Prostate gland (tissue), 2 donors: ENCODE results near the gene OPHN1. TPM values are rescaled to one million over a fixed set of nuclear protein-coding genes. Genes with fewer than 3 reads are reported as not detected.

Experiments used
- DNase-seq: peaks from one replicate; pipeline ENCODE4 v3.0.0-alpha.2; 2019; ENCODE audit warnings: low spot score
- H3K27ac ChIP-seq, 2 donors: fragments of 200-600 bp; sonication (generic); 2 replicates each; pipeline ENCODE4 v1.5.1; 2017 to 2019
- H3K27me3 ChIP-seq: fragments of 200-600 bp; sonication (generic); replicated peaks from 2 replicates; pipeline ENCODE4 v1.5.1; 2019; ENCODE audit not compliant: insufficient read depth
- H3K36me3 ChIP-seq, 2 donors: fragments of 200-600 bp; sonication (generic); 1 replicate in 1 of 2; 2 replicates in 1 of 2; pipeline versions ENCODE4 v1.5.1 to v1.8.1; 2017 to 2019
- H3K4me1 ChIP-seq: fragments of 200-600 bp; sonication (generic); replicated peaks from 2 replicates; pipeline ENCODE4 v1.5.1; 2019
- H3K4me3 ChIP-seq, 2 donors: fragments of 200-600 bp; sonication (generic); 2 replicates each; pipeline ENCODE4 v1.5.1; 2017 to 2019
- H3K9me3 ChIP-seq: fragments of 200-600 bp; sonication (generic); 2 replicates; pipeline ENCODE4 v1.5.1; 2017
- POLR2A ChIP-seq: fragments of 450-650 bp; IDR thresholded peaks from one replicate; pipeline ENCODE4 v1.6.1; 2016; ENCODE audit warnings: antibody characterized with exemption, mild to moderate bottlenecking
- POLR2AphosphoS5 ChIP-seq: sonication (generic); formaldehyde crosslinking; IDR thresholded peaks from one replicate; pipeline ENCODE4 v1.6.1; 2017; ENCODE audit warnings: antibody characterized with exemption
- WGBS: methylation state at CpG from one replicate; pipeline ENCODE4 v1.1.5; 2018; 5-methylcytosine and 5-hydroxymethylcytosine counted together
- intact Hi-C: fragments of 100-400 bp; cut with DNase I; formaldehyde crosslinking; loops from one replicate; pipeline ENCODE4 v1.14.2; 2022
- total RNA-seq, 2 donors: library from RNA; depleted of rRNA; stranded (reverse); fragments of >200 nt; gene quantifications; one replicate each; pipeline ENCODE4 v1.1.0, GENCODE V29; 2016
- TF ChIP-seq, protein P1 (sequence below), 4 experiments: fragments of 200-600 bp in 2 of 4; fragments of 450-650 bp in 2 of 4; sonication (generic) in 2 of 4; IDR thresholded peaks; 1 replicate in 3 of 4; 2 replicates in 1 of 4; pipeline ENCODE4 v1.5.1; 2016 to 2019; ENCODE audit warnings: antibody characterized with exemption in 4 of 4, mild to moderate bottlenecking in 2 of 4, moderate library complexity in 2 of 4

OPHN1 gene
- total RNA-seq, 2 donors from 2014 or later = 18.7 to 26.2 TPM

DNA sequence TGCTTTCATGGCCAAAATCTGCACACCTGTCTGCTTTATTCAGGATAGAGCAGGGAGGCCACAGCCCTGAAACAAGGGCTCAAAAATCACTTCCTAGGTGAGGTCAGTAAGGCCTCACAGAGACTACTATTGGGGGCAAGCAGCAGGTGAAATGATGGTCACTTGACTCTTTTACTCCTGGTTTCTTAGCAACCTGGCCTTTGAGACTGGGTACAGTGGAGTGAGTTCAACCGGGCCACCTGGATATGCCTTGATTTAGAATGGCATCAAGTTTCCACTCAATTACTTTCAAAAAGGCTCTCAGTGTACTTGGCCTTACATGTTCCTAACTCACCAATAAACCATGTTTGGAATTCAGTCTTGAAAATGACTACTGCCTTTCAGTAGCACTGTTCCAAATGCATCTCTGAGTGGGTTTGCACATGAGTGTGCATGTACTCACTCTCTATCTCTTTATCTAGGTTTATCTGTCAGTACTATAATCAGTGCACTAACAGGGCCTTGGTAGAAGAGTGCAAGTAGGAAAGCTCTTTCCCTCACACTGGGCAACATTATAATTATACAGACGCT lies 388.2 kb downstream of the OPHN1 start:
- Histone ChIP-seq H3K9me3 (no peaks in the 10 kb centered on the region), H3K36me3 (no peaks in the 10 kb centered on the region), H3K27me3 (no peaks in the 10 kb centered on the region), H3K27ac (no peak overlapping the region), H3K4me3 (no peak overlapping the region), H3K4me1 (no peaks in the 10 kb centered on the region)
- intact Hi-C loops = no loop called here
- TF ChIP-seq POLR2AphosphoS5 (no peak), POLR2A (no peak)
- TF ChIP-seq, protein P1, sequence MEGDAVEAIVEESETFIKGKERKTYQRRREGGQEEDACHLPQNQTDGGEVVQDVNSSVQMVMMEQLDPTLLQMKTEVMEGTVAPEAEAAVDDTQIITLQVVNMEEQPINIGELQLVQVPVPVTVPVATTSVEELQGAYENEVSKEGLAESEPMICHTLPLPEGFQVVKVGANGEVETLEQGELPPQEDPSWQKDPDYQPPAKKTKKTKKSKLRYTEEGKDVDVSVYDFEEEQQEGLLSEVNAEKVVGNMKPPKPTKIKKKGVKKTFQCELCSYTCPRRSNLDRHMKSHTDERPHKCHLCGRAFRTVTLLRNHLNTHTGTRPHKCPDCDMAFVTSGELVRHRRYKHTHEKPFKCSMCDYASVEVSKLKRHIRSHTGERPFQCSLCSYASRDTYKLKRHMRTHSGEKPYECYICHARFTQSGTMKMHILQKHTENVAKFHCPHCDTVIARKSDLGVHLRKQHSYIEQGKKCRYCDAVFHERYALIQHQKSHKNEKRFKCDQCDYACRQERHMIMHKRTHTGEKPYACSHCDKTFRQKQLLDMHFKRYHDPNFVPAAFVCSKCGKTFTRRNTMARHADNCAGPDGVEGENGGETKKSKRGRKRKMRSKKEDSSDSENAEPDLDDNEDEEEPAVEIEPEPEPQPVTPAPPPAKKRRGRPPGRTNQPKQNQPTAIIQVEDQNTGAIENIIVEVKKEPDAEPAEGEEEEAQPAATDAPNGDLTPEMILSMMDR (IDR thresholded peaks at IDR 0.05) = no peak
- no peak for DNase-seq
- 25% methylated on average over 1 of the region's 2 CpGs for WGBS

DNA sequence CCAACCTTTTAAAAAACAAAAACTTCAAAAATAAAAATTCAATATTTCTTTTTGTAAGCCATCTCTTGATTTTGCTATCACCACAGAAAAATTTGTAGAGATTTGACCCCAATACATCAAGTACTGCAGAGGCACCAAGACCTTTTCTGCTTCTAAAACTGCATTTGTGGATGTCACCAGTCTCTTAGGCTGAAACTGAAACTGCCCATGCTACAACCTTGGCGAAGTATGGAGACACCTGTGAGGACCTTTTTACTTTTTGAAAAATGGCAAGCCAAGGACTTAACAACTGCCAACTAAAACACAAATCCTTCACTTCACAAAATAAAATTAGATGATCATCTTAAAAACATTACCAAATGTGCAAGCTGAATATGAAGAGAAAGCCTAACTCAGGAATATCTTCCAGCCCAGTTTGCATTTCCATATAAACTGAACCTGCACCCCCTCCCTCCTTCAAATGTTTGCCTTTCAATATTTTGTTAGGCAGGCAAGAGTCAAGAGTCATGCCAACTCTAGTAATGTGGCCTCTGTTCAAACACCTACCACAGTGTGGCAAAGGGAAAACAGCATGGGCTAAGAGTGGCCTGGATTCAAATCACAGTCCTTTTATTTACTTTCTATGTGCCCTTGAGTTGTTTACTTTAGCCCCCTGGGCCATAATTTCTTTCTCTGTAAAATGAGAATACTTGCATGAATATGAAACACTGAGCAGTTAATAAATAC lies 389.4 kb downstream of the OPHN1 start:
- Histone ChIP-seq H3K27me3 (no peaks in the 10 kb centered on the region), H3K4me1 (no peaks in the 10 kb centered on the region), H3K36me3 (no peaks in the 10 kb centered on the region), H3K27ac (no peak overlapping the region), H3K4me3 (no peak overlapping the region), H3K9me3 (no peaks in the 10 kb centered on the region)
- TF ChIP-seq POLR2AphosphoS5 (no peak), POLR2A (no peak)
- TF ChIP-seq, protein P1 (IDR thresholded peaks at IDR 0.05) = no peak
- DNase-seq = no peak
- 94% methylated on average over 1 of the region's 1 CpG for WGBS
- intact Hi-C loops = no loop called here

DNA sequence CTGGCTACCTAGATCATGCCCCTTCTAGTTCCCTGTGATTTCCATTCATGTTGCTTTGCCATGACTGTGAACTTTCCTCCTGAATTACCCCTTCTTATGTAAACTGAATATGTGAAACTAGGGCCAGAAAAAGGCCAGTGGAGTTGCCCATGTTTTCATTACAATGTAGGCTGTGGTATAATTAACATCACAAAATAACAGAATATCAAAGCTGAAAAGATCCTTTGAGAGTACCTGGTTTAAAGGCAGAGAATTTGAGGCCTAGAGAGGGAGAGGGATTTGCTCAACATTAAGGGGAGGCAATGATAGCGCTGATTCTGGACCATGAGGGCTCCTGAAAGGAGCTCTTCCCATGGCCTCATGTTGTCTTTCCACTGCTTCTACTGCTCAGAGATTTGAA lies 392.2 kb downstream of the OPHN1 start:
- TF ChIP-seq POLR2A (no peak), POLR2AphosphoS5 (no peak)
- TF ChIP-seq, protein P1 (IDR thresholded peaks at IDR 0.05) = no peak
- Histone ChIP-seq H3K9me3 (no peaks in the 10 kb centered on the region), H3K4me1 (no peaks in the 10 kb centered on the region), H3K27ac (no peak overlapping the region), H3K36me3 (no peaks in the 10 kb centered on the region), H3K4me3 (no peak overlapping the region), H3K27me3 (no peaks in the 10 kb centered on the region)
- no peak for DNase-seq
- intact Hi-C loops = no loop called here
- WGBS = 100% methylated on average over 1 of the region's 1 CpG

DNA sequence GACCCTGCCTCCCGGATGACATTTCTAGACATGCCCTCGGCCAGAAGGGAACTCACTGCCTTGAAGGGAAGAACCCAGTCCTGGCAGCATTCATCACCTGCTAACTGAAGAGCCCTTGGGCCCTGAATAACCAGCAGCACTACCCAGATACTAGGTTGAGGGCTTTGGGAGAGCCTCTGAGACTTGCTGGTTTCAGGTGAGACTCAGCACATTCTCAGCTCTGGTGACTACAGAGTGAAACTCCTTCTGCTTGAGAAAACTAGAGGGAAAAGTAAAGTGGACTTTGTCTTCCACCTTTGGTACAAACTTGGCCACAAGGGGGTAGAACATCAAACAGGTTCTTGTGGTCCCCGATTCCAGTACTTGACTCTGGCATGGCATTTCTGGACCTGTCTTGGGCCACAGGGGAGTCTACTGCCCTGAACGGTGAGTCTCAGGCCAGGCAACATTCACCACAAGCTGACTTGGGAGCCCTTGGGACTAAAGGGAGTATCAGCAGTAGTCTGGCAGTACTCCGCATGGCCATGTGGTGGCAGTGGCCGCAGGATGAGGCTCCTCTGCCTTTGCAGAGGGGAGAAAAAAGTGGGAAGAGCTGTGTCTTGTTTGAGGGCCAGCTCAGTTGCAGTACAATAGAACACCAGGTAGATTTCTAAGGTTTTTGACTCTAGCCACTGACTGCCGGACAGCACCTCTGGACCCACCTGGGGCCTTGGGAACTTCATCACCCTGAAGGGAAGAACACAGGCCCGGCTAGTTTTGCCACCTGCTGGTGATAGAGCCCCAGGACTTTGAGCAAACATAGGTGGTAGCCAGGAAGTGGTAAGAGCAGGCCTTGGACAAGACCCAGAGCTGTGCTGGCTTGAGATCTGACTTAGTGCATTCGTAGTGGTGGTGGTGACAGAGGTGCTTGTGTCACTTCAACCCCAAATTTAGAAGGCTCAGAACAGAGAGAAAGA lies 414.8 kb downstream of the OPHN1 start:
- TF ChIP-seq POLR2A = no peak
- TF ChIP-seq, protein P1 (IDR thresholded peaks at IDR 0.05) = no peak
- Histone ChIP-seq H3K27me3 (no peaks in the 10 kb centered on the region), H3K4me1 (no peaks in the 10 kb centered on the region), H3K36me3 (no peaks in the 10 kb centered on the region), H3K4me3 (no peak overlapping the region), H3K9me3 (no peaks in the 10 kb centered on the region), H3K27ac (no peak overlapping the region)
- DNase-seq = no peak
- WGBS = 69% methylated on average over 8 of the region's 9 CpGs
- intact Hi-C loops = no loop called here
